Measurements from ENCODE around the gene CALD1.

Gene CALD1

DNA sequence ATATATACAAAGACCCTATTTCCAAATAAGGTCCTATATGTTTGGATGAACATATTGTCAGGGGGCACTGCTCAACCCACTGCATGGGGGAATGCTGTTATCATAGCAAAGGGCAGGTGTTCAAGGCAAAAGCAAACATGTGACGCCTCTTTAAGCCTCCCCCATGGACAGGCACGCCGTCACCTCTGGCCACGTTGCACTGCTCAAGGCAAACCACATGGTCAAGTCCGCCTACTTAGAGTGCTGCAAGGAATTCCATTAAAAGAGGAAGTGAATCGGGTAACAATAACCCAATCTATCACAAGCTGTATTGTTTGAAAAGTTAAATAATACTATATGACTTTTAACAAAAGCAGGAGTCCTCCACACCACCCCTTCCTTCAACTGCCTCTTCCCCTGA is 8.8 kb upstream of the CALD1 start:
- no peak overlapping the region for H3K27ac ChIP-seq
- no peak for DNase-seq (ENCODE audit: low spot score)
- POLR2A ChIA-PET (ENCODE audit: low non-redundant PET), result no interaction called here
- CTCF ChIA-PET, result no interaction called here
- TF ChIP-seq, protein P1, sequence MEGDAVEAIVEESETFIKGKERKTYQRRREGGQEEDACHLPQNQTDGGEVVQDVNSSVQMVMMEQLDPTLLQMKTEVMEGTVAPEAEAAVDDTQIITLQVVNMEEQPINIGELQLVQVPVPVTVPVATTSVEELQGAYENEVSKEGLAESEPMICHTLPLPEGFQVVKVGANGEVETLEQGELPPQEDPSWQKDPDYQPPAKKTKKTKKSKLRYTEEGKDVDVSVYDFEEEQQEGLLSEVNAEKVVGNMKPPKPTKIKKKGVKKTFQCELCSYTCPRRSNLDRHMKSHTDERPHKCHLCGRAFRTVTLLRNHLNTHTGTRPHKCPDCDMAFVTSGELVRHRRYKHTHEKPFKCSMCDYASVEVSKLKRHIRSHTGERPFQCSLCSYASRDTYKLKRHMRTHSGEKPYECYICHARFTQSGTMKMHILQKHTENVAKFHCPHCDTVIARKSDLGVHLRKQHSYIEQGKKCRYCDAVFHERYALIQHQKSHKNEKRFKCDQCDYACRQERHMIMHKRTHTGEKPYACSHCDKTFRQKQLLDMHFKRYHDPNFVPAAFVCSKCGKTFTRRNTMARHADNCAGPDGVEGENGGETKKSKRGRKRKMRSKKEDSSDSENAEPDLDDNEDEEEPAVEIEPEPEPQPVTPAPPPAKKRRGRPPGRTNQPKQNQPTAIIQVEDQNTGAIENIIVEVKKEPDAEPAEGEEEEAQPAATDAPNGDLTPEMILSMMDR (conservative IDR thresholded peaks at IDR 0.05; ENCODE audit: low read depth), result no peak

DNA sequence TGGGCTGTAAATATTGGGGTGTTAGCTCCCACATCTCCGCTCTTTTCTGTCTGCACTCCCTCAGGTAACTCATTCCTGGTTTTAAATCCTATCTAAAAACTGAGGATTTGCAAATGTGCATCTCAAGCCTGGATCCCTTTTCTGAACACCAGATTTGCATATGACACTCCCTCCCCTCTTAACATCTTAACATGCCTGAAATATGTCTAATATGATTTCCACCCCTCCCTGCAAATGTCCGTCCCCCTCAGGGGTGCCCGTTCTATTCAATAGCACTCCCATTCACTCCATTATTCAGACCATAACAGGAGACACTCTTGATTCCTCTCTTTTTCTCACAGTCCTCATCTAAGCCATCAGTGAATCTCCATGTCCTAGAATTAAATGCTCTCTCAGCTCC is 8.3 kb upstream of the CALD1 start:
- no peak for DNase-seq (ENCODE audit: low spot score)
- no peak overlapping the region for H3K27ac ChIP-seq
- TF ChIP-seq, protein P1 (conservative IDR thresholded peaks at IDR 0.05; ENCODE audit: low read depth), result no peak
- CTCF ChIA-PET, result no interaction called here
- POLR2A ChIA-PET (ENCODE audit: low non-redundant PET), result no interaction called here

DNA sequence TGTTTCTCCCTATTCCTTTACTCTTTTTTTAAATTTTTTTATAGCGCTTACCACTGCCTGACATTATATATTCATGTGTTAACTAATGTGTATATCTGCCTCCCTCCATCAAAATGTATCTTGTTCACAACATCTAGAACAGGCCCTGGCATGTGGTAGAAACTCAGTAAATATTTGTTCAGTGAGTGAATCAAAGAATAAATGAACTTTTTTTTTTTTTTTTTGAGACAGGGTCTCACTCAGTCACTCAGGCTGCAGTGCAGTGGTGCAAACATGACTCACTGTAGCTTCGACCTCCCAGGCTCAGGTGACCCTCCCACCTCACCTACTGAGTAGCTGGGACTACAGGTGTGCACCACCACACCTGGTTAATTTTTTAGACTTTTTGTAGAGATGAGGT is 7.5 kb upstream of the CALD1 start:
- ChIA-PET POLR2A (ENCODE audit: low non-redundant PET) (no interaction called here), CTCF (no interaction called here)
- DNase-seq (ENCODE audit: low spot score), result no peak
- no peak overlapping the region for H3K27ac ChIP-seq
- TF ChIP-seq, protein P1 (conservative IDR thresholded peaks at IDR 0.05; ENCODE audit: low read depth), result no peak

DNA sequence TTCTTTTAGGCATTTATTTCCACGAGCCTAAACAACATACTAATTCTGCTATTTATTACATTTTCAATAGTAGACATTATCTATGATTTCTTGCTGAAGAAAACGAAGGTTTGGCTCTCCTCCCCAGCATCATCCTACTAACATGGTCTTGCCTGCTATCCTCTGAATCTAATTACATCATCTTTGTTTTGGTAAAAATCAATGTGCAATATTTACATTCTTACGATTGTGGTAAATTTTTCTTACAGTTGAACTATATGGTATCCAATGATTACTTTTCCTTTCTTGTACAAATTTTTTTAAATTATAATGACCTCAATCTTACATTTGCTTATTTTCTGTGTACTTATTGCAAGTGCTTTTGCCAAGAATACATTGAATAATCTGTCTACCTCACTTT is 7.0 kb upstream of the CALD1 start:
- TF ChIP-seq, protein P1 (conservative IDR thresholded peaks at IDR 0.05; ENCODE audit: low read depth), result no peak
- ChIA-PET CTCF (interaction anchor here (0.6 kb wide), 1 partner anchor 69 kb away, joined by 4 read pairs; no protein-coding TSS in a partner anchor), POLR2A (ENCODE audit: low non-redundant PET) (no interaction called here)
- no peak for DNase-seq (ENCODE audit: low spot score)
- H3K27ac ChIP-seq, result no peak overlapping the region

DNA sequence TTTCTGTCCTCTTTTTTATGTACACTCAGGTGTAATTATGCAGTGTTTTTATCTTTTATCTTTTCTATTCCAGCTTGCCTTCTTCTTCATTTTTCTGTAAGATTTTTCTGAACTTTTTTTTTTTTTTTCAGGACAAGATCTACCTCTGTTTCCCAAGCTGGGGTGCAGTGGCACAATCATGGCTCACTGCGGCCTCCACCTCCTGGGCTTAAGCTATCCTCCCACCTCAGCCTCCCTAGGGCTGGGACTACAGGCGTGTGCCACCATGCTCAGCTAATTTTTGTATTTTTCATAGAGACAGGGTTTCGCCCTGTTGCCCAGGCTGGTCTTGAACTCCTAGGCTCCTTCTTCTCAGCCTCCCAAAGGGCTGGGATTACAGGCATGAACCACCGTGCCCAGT is 6.3 kb upstream of the CALD1 start:
- TF ChIP-seq, protein P1 (conservative IDR thresholded peaks at IDR 0.05; ENCODE audit: low read depth), result no peak
- CTCF ChIA-PET, result interaction anchor here (0.6 kb wide), 2 partner anchors 11 to 68 kb away, joined by 3 to 4 read pairs; no protein-coding TSS in a partner anchor
- H3K27ac ChIP-seq, result no peak overlapping the region
- POLR2A ChIA-PET (ENCODE audit: low non-redundant PET), result no interaction called here
- DNase-seq (ENCODE audit: low spot score), result no peak

DNA sequence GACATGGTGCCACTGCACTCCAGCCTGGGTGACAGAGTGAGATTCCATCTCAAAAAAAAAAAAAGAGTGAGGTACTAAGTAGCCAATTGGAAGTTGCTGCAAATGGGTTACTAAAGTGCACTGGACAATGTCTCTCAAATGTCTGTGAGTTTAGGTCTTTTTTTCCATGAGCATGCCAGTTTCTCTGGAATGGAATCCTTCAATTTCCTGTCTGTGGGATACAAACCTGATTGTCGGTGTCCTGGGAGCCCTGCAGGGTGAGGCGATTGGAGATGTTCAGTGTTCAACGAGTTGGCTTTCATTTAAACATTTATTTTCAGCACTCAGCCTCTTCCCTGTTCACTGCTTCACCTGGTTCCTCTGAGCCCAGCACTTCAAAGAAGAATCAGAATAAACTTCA is 5.3 kb upstream of the CALD1 start:
- ChIA-PET CTCF (interaction anchor here (0.6 kb wide), 1 partner anchor 12 kb away, joined by 3 read pairs; no protein-coding TSS in a partner anchor), POLR2A (ENCODE audit: low non-redundant PET) (no interaction called here)
- H3K27ac ChIP-seq, result no peak overlapping the region
- no peak for DNase-seq (ENCODE audit: low spot score)
- TF ChIP-seq, protein P1 (conservative IDR thresholded peaks at IDR 0.05; ENCODE audit: low read depth), result no peak

DNA sequence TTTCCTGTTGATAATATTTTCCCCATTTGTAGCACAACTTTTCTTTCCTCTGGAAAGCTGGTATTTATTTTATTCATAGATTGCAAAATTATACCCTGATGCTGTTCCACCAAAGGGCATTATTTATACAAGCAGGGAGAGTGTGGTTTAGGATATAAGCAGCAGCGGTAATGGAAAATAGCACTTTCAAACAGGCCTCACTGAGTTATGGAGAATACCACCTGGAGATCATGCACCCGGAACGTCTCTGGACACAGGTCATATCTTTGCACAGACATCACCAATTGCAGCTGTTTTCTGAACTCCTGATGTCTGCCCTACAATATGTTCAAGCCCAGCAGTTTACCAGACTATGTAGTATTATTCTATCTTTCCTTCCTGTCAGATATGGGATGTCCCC is 2.0 kb upstream of the CALD1 start:
- H3K27ac ChIP-seq, result no peak overlapping the region

More for the DNA sequence above, 2.0 kb upstream of the CALD1 start:
- DNase-seq (ENCODE audit: low spot score), result no peak
- TF ChIP-seq, protein P1 (conservative IDR thresholded peaks at IDR 0.05; ENCODE audit: low read depth), result no peak
- ChIA-PET CTCF (no interaction called here), POLR2A (ENCODE audit: low non-redundant PET) (no interaction called here)
